SKM-1 treated with dmso at 0.1 percent for 144 hours (cell line): ENCODE data around the gene PTPN11.

Source experiments
- DNase-seq: peaks from one replicate; lab custom pipeline; 2025; ENCODE audit not compliant: unreplicated experiment; lab: John Stamatoyannopoulos, UW

The PTPN11 gene

DNA sequence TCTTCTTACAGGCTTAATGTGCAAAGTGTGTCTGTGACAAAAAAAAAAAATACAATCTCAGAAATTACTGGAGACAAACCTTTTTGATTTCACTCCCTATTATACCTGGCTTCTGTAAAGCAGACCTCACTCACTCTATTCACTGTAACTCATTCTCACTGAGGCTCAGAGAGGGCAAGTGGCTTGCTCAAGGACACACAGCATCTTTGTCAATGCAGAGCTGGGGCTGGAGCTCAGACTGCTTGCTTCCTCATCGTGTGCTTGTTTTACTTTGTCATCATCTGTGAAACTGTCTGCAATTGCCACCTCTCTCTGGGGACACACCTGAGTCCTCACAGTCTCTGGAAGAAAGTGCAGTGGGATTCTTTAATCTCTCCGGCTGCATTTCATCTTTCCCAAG, 120.0 kb downstream of the PTPN11 start:
- no peak for DNase-seq

DNA sequence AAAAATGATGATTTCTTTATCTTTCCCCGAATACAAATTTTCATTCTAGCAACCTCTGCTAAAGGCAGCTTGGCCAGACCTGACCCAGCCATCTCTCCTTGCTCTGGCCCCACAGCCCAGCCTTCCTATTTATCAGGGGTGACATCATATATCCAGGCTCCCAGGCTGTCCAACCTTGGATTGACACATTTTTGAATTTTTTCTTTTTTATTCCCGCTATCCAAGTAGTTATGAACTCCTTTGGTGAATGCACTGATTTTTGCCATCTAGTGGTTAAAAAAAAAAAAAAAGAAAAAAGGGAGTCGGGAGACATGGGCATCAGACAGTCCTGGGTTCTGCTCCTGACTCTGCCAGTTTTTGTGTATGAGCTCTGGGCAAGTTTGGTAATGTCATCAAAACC, 120.5 kb downstream of the PTPN11 start:
- no peak for DNase-seq

DNA sequence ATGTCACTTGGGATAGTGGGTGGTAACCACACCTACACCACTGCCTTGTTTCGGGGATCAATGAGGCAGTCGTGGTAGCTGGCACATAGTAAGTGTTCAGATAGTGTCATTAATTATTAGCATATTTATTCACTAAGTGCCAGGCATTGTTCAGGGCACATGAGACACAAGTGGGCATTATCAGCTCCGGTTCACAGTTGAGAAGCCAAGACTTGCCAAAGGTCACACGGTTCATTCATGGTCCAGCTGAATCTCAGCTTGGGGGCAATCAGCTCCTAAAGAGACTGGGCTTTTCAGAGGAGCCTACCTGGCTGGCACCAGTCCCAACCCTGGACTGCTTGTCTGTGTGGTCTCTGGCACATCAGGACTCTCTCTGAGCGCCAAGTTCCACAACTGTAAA, 121.3 kb downstream of the PTPN11 start:
- no peak for DNase-seq

DNA sequence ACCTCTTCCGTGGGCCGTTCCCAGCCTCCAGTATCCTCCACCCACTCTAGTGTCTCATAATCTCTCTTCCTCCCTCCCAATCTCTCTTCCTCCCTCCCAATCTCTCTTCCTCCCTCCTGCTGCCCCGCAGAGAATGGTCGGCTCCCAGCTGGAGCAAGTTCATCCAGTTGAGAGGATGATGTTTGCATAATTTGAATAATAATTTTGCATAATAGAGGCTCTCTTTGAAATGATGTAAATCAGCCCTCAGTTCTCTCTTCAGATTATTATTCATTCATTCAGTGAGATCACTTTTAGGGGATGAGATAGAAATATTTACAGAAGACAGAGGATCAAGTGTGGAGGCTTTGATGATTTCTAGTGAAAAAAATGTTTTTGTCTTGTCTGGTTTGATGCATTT, 125.0 kb downstream of the PTPN11 start:
- DNase-seq: no peak

DNA sequence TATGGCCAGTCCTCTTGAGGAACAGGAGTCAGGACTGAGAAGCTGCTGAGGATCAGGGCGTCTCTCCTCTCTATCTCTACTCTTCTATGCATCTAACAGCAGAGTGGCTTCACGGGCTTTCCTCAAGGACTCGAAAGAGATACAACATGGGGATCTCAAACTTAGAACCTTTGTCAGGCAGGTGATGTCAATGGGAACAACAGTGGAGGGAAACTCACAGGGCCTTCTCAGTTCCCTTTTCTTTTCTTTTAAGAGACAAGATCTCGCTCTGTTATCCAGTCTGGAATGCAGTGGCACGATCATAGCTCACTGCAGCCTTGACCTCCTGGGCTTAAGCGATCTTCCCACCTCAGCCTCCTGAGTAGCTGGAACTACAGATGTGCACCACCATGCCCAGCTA, 127.6 kb downstream of the PTPN11 start:
- no peak for DNase-seq

DNA sequence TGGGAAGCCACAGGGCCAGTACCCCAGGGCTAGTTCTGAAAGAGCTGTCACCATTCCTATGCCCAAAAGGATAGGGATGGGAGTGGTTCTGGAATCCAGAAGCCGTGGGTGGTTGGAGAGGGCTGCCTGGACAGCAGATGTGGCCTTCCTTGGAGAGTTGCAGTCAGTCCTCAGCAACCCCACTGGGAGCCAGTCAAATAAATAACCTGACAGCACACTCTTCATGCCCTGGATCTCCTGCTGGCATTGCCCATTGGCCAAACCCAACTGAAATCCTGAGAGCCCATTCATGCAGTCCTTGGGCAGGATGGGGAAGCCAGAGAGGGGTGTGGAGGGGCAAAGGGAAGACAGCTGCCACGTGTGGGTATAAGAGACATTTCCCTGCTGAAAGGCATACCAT, 128.2 kb downstream of the PTPN11 start:
- DNase-seq: no peak

DNA sequence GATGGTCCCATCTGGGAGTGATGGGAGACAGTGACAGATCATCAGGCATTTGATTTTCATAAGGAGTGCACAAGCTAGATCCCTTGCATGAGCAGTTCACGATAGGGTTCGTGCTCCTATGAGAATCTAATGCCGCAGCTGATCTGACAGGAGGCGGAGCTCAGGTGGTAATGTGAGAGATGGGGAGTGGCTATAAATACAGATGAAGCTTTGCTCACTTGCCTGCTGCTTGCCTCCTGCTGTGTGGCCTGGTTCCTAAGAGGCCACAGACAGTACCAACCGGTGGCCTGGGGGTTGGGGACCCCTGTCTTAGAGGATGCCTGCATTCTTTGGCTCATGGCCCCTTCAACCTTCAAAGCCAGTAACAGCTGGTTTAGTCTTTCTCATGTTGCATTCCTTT, 130.3 kb downstream of the PTPN11 start:
- no peak for DNase-seq

DNA sequence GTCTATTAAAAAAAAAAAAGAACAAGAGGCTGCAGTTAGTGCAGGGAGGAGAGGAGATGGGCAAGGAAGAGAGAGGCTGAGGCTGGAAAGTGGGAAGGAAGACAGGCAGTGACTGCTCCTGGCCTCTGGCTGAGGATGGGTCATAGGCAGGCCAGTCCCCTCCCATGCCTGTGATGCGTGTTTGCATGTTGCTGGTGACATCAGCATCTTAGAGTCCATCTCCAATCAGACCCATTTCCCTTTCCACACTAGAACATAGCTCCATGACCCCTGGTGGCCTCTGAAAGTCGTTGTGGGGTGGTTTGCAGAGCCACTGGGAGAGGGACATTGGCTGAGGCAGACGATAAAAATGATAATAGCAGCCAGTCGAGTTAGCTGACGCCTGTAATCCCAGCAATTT, 132.9 kb downstream of the PTPN11 start:
- DNase-seq: no peak

DNA sequence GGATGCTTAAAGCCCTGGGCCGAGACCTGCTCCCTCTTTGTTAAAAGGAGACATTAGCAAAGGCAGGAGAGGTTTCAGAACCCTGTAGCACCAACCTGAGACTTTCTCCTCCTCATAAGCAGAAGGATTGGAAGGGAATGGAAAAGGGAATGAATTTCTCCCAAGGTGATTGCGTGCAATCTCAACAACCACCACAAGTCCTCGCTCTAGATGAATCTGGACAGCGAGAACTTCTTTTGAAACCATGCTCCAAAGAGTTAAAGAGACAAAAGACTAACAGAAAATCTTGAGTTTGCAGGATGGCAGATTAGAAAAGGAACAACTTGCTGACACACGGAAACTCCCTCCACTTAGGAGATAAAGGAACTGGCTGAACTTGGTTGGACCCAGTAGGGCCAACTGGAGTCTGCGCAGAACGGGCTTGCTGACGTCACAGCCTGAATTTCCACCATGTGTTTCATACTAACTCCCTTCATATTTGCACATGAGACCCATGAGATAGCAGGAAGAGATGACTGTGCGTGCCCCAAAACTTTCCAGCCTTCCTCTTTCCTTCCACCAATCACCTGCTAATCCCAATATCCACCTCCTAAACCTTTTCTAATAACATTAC, 137.0 kb downstream of the PTPN11 start:
- DNase-seq: no peak

DNA sequence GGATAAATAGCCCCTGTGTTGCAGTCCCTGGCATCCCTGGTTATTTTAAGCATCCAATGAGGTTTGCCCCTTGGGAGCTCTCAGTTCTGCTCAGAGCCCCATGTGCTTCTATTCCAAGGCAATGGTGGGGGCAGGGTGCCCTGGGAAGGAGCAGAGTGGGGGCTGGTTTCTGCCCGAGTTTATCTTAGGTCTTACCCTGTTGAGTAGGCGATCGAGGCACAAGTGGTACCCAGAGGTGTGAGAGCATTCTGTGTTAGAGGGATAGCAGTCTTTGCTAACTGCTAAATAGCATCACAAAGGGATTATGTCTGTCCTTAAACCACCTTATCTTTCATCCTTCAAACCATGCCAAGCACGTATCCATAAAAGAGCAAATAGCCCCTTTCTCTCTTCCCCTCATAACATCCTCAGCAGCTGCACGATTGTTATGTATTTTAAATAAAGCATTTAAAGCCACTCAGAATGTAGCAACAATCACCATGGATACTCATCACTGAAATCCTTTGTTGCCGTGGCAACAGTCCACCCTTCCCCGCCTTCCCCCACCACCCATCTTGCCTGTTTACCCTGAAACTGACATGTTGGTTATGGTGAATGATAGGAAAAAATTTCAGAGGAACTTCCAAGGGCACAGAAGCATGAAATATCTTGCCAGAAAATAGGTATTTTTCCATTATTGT, 139.3 kb downstream of the PTPN11 start:
- DNase-seq: no peak
